Uterus (tissue), 4 donors: ENCODE results near the gene TMEM165. TPM values are rescaled to one million over a fixed set of nuclear protein-coding genes. Genes with fewer than 3 reads are reported as not detected.
"Not testable (repeated sequence)": the region's sequence is repeated elsewhere in the genome, so short reads cannot be mapped to it uniquely, and the experiment has no call there.

Source experiments
- DNase-seq, 2 donors: peaks; one replicate each; pipeline ENCODE4 v3.0.0-alpha.2; 2019 to 2020
- H3K27ac ChIP-seq, 2 donors: fragments of 200-600 bp; sonication (generic); 1 replicate in 1 of 2; 2 replicates in 1 of 2; pipeline ENCODE4 v1.5.1; 2016 to 2018
- H3K27me3 ChIP-seq, 2 donors: fragments of 200-600 bp; sonication (generic); one replicate each; pipeline ENCODE4 v1.5.1; 2018 to 2019; ENCODE audit warnings: control low read depth in 1 of 2
- H3K36me3 ChIP-seq, 2 donors: fragments of 200-600 bp; sonication (generic); one replicate each; pipeline ENCODE4 v1.5.1; 2019; ENCODE audit warnings: control low read depth in 1 of 2
- H3K4me1 ChIP-seq, 2 donors: fragments of 200-600 bp; sonication (generic); one replicate each; pipeline ENCODE4 v1.5.1; 2018 to 2019; ENCODE audit warnings: control low read depth in 1 of 2
- H3K4me3 ChIP-seq, 2 donors: fragments of 200-600 bp; sonication (generic); 1 replicate in 1 of 2; 2 replicates in 1 of 2; pipeline ENCODE4 v1.5.1; 2018 to 2019; ENCODE audit warnings: mild to moderate bottlenecking in 1 of 2
- H3K9me3 ChIP-seq, 2 donors: fragments of 200-600 bp; sonication (generic); one replicate each; pipeline ENCODE4 v1.5.1; 2019; ENCODE audit warnings: control low read depth in 1 of 2
- POLR2A ChIP-seq, 2 donors: fragments of 450-650 bp; IDR thresholded peaks; one replicate each; pipeline ENCODE4 v1.6.1; 2016; ENCODE audit warnings: antibody characterized with exemption in 2 of 2, mild to moderate bottlenecking in 1 of 2, moderate library complexity in 1 of 2
- intact Hi-C: fragments of 100-400 bp; cut with DNase I; formaldehyde crosslinking; loops from one replicate; pipeline ENCODE4 v1.15.1; 2023; ENCODE audit warnings: low total_unique reads
- total RNA-seq, 4 donors: library from RNA; depleted of rRNA in 3 of 4; stranded (reverse); fragments of >200 nt in 3 of 4; gene quantifications; one replicate each; pipeline versions ENCODE4 v1.1.0 to v1.2.4, GENCODE V29; 2014 to 2023
- TF ChIP-seq, protein P1 (sequence below), 4 experiments: fragments of 200-600 bp in 2 of 4; fragments of 450-650 bp in 2 of 4; sonication (generic) in 2 of 4; IDR thresholded peaks; one replicate each; pipeline ENCODE4 v1.5.1; 2016 to 2019; ENCODE audit warnings: antibody characterized with exemption in 4 of 4, mild to moderate bottlenecking in 2 of 4, moderate library complexity in 1 of 4
- donor health status: DM: yes; HTN: yes; CAD: no.

TMEM165 gene
- total RNA-seq, 4 donors from 2014 or later = 123 to 191 (median 145) TPM

DNA sequence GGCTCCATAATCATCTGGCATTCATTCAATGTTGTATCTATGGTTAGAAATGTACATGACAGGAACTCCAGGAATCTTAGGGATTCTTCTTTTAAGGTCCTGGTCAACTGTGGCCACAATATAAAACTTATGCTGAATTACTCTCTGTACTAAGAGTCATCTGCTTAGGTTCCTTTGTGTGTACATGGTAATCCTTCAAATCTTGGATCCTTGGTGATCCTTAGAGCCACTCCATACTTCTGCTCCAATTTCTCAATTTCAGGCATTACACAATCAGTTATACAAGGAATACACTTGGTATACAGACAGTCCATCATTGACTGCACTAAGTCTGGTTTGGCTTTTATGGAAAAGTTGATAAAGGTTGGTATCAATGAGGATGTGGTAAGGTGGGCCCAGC is 43.9 kb upstream of the TMEM165 start:
- no peak for DNase-seq
- no peak overlapping the region for H3K4me3 ChIP-seq

DNA sequence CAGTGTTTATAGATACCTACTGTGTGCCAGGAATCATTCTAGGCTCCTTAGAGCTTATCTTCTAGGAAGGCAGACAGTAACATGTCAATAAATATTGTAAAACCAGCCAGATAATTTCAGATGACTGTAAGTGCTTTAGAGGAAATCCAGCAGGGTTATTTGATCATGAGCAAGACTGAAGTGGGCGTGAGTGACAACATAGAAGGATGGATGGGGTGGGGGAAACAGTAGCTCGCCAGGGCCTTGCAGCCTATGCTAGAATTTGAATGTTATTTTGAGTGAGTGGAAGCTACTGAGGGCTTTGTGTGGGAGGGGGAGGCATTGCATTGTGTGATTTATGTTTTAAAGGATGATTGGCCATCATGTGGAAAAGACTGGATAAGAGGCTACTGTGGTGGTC is 43.0 kb upstream of the TMEM165 start:
- intact Hi-C loops = no loop called here
- H3K4me3 ChIP-seq = no peak overlapping the region
- TF ChIP-seq POLR2A (IDR thresholded peaks at IDR 0.05) = no peak
- TF ChIP-seq, protein P1, sequence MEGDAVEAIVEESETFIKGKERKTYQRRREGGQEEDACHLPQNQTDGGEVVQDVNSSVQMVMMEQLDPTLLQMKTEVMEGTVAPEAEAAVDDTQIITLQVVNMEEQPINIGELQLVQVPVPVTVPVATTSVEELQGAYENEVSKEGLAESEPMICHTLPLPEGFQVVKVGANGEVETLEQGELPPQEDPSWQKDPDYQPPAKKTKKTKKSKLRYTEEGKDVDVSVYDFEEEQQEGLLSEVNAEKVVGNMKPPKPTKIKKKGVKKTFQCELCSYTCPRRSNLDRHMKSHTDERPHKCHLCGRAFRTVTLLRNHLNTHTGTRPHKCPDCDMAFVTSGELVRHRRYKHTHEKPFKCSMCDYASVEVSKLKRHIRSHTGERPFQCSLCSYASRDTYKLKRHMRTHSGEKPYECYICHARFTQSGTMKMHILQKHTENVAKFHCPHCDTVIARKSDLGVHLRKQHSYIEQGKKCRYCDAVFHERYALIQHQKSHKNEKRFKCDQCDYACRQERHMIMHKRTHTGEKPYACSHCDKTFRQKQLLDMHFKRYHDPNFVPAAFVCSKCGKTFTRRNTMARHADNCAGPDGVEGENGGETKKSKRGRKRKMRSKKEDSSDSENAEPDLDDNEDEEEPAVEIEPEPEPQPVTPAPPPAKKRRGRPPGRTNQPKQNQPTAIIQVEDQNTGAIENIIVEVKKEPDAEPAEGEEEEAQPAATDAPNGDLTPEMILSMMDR (IDR thresholded peaks at IDR 0.05) = no peak

More for the DNA sequence above, 43.9 kb upstream of the TMEM165 start:
- H3K27me3 ChIP-seq = no peaks in the 10 kb centered on the region
- H3K27ac ChIP-seq = no peak overlapping the region
- no peaks in the 10 kb centered on the region for H3K4me1 ChIP-seq
- H3K9me3 ChIP-seq = no peaks in the 10 kb centered on the region
- TF ChIP-seq POLR2A (IDR thresholded peaks at IDR 0.05) = no peak
- TF ChIP-seq, protein P1 (IDR thresholded peaks at IDR 0.05) = no peak
- intact Hi-C loops = no loop called here
- no peaks in the 10 kb centered on the region for H3K36me3 ChIP-seq

DNA sequence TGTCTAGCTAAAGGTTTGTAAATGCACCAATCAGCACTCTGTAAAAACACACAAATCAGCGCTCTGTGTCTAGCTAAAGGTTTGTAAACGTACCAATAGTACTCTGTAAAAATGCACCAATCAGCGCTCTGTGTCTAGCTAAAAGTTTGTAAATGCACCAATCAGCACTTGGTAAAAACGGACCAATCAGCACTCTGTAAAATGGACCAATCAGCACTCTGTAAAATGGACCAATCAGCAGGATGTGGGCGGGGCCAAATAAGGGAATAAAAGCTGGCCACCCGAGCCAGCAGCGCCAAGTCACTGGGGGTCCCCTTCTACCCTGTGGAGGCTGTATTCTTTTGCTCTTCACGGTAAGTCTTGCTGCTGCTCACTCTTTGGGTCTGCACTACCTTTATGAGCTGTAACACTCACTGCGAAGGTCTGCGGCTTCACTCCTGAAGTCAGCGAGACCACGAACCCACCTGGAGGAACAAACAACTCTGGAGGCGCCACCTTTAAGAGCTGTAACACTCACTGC is 42.5 kb upstream of the TMEM165 start:
- H3K36me3 ChIP-seq, H3K9me3 ChIP-seq, DNase-seq, H3K4me3 ChIP-seq, H3K27ac ChIP-seq, H3K4me1 ChIP-seq, intact Hi-C loops, H3K27me3 ChIP-seq: not testable (repeated sequence)

More for the DNA sequence above, 43.0 kb upstream of the TMEM165 start:
- DNase-seq = no peak
- H3K4me1 ChIP-seq = no peaks in the 10 kb centered on the region
- H3K27me3 ChIP-seq = no peaks in the 10 kb centered on the region
- no peaks in the 10 kb centered on the region for H3K36me3 ChIP-seq
- H3K9me3 ChIP-seq = no peaks in the 10 kb centered on the region
- no peak overlapping the region for H3K27ac ChIP-seq

DNA sequence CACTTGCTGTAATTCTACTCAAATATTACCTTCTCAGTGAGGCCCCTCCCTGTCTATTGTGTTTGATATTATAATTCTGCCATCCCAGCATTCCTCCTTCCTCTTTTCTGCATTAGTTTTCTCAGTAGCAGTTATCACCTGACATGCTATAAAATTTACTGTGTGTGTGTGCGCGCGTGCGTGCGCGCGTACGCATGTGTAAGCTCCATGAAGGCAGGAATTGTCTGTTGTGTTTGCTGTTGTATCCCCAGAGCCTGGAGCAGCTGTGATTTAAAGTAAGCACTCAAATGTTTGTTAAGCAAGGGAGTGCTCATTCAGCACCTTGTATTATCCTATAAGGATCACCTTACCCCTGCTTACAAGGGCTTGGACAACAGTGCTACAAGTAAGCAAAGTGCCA is 41.1 kb upstream of the TMEM165 start:
- no peak overlapping the region for H3K4me3 ChIP-seq
- peaks cover 0 to 7% of the 10 kb centered on the region in 2 donors for H3K4me1 ChIP-seq
- DNase-seq = no peak
- no peaks in the 10 kb centered on the region for H3K36me3 ChIP-seq
- no peak for TF ChIP-seq POLR2A (IDR thresholded peaks at IDR 0.05)
- TF ChIP-seq, protein P1 (IDR thresholded peaks at IDR 0.05) = no peak
- H3K9me3 ChIP-seq = no peaks in the 10 kb centered on the region
- H3K27ac ChIP-seq = no peak overlapping the region
- no peaks in the 10 kb centered on the region for H3K27me3 ChIP-seq
- intact Hi-C loops = loop anchor here (5.0 kb wide), 1 partner anchor 193 kb away; the partner anchor contains the start of gene CLOCK

DNA sequence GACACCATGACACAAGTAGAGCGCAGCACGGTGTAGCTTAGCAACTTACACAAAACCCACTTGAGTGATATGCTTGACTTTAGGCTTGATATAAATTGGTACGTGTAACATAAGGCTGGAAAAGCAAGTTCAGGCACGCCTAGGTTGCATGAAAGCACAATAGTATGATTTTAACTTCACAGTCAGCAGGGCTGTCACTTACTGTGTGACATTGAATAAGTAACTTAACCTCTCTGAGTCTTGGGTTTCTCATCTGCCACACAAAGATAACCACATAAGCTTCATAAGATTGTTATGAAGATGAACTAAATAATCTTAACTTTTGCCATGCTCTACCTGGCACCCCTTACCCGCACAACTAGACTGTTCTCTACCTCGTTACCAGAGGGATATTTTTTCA is 40.2 kb upstream of the TMEM165 start:
- Histone ChIP-seq H3K36me3 (no peaks in the 10 kb centered on the region), H3K4me1 (peaks cover 0 to 7% of the 10 kb centered on the region in 2 donors), H3K9me3 (no peaks in the 10 kb centered on the region), H3K4me3 (no peak overlapping the region), H3K27ac (no peak overlapping the region), H3K27me3 (no peaks in the 10 kb centered on the region)
- intact Hi-C loops = loop anchor here (5.0 kb wide), 1 partner anchor 192 kb away; the partner anchor contains the start of gene CLOCK
- no peak for TF ChIP-seq POLR2A (IDR thresholded peaks at IDR 0.05)
- TF ChIP-seq, protein P1 (IDR thresholded peaks at IDR 0.05) = no peak
- no peak for DNase-seq
